BJ (cell line): ENCODE data around the gene HMGA1. TPM values are rescaled to one million over a fixed set of nuclear protein-coding genes. Genes with fewer than 3 reads are reported as not detected.

Source experiments
- CTCF ChIA-PET: fragments of 350-600 bp; formaldehyde crosslinking; extraction: SDS; loops from one replicate; lab custom pipeline; 2021; ENCODE audit warnings: antibody characterized with exemption, inconsistent platforms; lab: Yijun Ruan, JAX
- POLR2A ChIA-PET: fragments of 300-600 bp; sonication (Branson Sonifier 250); formaldehyde crosslinking; extraction: SDS; loops from one replicate; lab custom pipeline; 2021; ENCODE audit warnings: antibody characterized with exemption; lab: Charles Lee
- DNase-seq: peaks from one replicate; pipeline ENCODE4 v3.0.0-alpha.2; 2011; ENCODE audit warnings: low read depth
- H3K27me3 ChIP-seq: 2 replicates; pipeline ENCODE4 v1.6.0; 2011; ENCODE audit warnings: low read length; ENCODE audit not compliant: control insufficient read depth, insufficient read depth
- H3K36me3 ChIP-seq: 2 replicates; pipeline ENCODE4 v1.5.1; 2011; ENCODE audit warnings: low read length; ENCODE audit not compliant: control insufficient read depth, insufficient read depth
- H3K4me3 ChIP-seq: 2 replicates; pipeline ENCODE4 v1.5.1; 2011; ENCODE audit warnings: low read depth, mild to moderate bottlenecking, control low read depth, low read length
- polyA plus RNA-seq: library from polyadenylated mRNA; depleted of rRNA; stranded (reverse); fragments of >200 nt; gene quantifications from 2 replicates; pipeline ENCODE4 v1.2.3, GENCODE V29; 2011
- TF ChIP-seq, protein P1 (sequence below): IDR thresholded peaks from 2 replicates; pipeline ENCODE4 v1.5.1; 2011; ENCODE audit warnings: low read depth, mild to moderate bottlenecking, control low read depth, inconsistent platforms, low read length, moderate library complexity; ENCODE audit not compliant: insufficient read depth

Gene HMGA1
- polyA plus RNA-seq, 1 experiment = 168 TPM

DNA sequence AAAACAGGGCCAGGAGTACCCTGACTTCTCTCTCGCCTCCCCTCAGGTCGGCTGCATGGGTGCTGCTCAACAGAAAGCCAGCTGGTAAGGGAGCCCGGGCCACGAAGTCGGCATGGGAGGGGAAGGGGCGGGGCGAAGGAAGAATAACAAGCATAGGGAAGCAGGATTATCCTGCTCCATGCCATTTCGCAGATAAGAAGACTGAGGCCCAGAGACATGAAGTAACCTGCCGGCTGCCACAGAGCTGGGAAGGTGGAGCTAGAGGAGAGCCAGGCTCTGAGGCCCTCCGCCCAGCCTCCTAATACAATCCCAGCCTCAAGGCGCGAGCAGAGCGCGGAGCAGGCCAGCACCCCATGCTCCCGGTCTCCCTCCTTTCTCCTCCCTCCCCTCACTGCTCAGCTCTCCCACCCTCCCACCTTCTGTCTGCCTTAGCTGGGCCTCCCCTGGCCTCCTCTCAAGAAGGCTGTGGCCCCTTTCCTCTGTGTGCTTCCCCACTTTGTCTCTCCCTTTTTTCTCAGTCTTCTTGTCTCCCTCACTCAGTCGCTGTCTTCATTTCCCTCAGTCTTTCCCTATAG, 13.2 kb upstream of the HMGA1 start:
- TF ChIP-seq, protein P1, sequence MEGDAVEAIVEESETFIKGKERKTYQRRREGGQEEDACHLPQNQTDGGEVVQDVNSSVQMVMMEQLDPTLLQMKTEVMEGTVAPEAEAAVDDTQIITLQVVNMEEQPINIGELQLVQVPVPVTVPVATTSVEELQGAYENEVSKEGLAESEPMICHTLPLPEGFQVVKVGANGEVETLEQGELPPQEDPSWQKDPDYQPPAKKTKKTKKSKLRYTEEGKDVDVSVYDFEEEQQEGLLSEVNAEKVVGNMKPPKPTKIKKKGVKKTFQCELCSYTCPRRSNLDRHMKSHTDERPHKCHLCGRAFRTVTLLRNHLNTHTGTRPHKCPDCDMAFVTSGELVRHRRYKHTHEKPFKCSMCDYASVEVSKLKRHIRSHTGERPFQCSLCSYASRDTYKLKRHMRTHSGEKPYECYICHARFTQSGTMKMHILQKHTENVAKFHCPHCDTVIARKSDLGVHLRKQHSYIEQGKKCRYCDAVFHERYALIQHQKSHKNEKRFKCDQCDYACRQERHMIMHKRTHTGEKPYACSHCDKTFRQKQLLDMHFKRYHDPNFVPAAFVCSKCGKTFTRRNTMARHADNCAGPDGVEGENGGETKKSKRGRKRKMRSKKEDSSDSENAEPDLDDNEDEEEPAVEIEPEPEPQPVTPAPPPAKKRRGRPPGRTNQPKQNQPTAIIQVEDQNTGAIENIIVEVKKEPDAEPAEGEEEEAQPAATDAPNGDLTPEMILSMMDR = no peak
- ChIA-PET CTCF (interaction anchor here (0.5 to 2.2 kb wide), 6 partner anchors 13 to 467 kb away, joined by 3 to 8 read pairs (median 4); partner anchors contain the start of genes HMGA1 and SMIM29), POLR2A (interaction anchor here (0.9 to 1.2 kb wide), 2 partner anchors 13 to 167 kb away, joined by 3 to 5 read pairs; partner anchors contain the start of gene HMGA1)
- Histone ChIP-seq H3K4me3 (peak overlapping the region; percentile 26), H3K36me3 (no peaks in the 10 kb centered on the region), H3K27me3 (no peaks in the 10 kb centered on the region)
- no peak for DNase-seq

DNA sequence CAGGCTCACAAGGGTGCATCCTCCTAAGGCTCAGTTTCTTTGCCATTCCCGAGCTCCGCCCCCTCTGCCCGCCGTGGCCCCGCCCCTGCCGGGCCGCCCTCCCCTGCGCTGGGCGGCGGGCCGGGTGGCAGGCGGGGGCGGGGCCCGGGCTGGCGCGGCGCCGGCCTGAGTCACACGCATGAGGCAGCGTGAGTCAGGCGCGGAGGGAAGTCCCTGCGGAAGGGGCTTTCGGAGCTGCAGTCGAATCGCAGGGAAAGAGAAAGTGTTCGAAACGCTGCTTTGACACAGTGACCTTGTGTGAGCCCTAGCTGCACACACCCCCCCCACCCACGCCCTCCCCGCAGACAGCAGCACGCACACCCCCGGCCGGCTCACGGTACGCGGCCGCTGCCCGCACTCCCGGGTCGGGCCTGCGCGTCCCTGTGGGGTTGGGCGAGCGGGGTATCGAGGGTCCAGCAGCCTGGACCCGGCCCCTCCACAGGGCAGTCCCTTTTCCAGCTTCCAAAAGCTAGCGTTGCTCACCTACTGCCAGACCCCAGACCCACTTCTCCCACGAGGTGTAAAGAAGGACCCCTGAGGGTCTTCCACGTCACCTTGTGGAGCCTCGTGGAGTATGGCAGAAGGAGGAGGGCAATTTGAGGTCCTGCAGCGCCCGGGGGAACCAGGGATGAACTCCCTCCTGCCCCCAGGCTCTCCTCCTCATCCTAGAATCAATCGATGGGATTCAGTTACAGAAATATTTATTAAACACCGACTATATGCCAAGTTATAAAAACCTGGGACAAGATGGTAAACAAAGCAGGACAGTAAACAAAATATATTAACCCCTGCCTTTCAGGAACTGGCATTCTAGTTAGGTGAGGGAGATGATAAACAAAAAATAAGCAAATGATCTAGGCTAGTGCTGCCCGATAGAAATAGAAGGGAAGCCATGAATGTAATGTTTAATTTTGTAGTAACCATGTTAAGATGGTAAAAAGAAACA, 12.4 kb upstream of the HMGA1 start:
- H3K36me3 ChIP-seq = no peaks in the 10 kb centered on the region
- TF ChIP-seq, protein P1 = no peak
- ChIA-PET POLR2A (interaction anchor here (0.9 to 1.2 kb wide), 2 partner anchors 13 to 167 kb away, joined by 3 to 5 read pairs; partner anchors contain the start of gene HMGA1), CTCF (interaction anchor here (0.5 to 2.2 kb wide), 6 partner anchors 12 to 466 kb away, joined by 3 to 8 read pairs (median 4); partner anchors contain the start of genes HMGA1 and SMIM29)
- H3K4me3 ChIP-seq = peak overlapping the region; percentile 50
- no peaks in the 10 kb centered on the region for H3K27me3 ChIP-seq
- no peak for DNase-seq

DNA sequence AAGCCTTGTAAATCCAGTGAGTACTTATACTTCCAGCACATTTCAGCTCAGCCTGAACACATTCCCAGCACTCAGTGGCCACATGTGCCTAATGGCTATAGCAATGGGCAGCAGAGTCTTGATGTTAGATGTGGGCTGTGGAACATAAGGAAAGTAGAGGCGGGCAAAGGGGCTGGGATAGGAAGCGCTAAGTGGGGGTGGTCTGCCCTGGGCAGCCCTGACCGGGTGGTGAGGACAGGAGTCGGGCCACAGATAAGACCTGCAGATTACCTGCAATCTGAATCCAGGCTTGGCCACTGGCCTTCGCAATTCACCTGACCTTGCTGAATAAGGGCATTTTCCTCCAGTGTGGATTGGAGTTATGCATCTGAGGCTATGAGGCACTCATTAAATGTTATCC, 11.1 kb upstream of the HMGA1 start:
- Histone ChIP-seq H3K36me3 (no peaks in the 10 kb centered on the region), H3K4me3 (no peak overlapping the region), H3K27me3 (no peaks in the 10 kb centered on the region)
- no peak for DNase-seq
- ChIA-PET POLR2A (no interaction called here), CTCF (no interaction called here)
- TF ChIP-seq, protein P1 = no peak

DNA sequence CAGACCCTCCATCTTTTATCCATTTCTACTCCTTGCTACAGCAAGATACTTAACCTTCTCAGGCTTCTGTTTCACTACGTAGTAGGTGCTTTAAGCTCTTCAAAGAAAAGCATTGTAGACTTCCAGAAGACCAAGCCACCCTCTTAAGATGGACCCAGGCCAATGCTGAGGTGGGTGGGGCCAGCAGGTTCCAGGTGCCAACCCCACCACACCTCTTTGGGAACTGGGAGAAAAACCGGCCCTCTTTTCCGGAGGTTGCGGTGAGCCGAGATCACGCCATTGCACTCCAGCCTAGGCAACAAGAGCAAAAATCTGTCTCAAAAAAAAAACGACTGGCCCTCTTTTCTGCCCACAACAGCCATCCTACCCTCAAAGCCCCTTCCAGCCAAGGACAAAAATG, 10.6 kb upstream of the HMGA1 start:
- Histone ChIP-seq H3K27me3 (no peaks in the 10 kb centered on the region), H3K4me3 (no peak overlapping the region), H3K36me3 (no peaks in the 10 kb centered on the region)
- no peak for DNase-seq
- POLR2A ChIA-PET = no interaction called here
- TF ChIP-seq, protein P1 = no peak
- CTCF ChIA-PET = no interaction called here
